HepG2 (cell line): ENCODE data around the gene RAPSN. TPM values are rescaled to one million over a fixed set of nuclear protein-coding genes. Genes with fewer than 3 reads are reported as not detected.

Source experiments
- EZH2 ChIP-seq: conservative IDR thresholded peaks from 2 replicates; pipeline ENCODE4 v1.6.1; 2012; ENCODE audit warnings: mild to moderate bottlenecking, low read depth, low read length, moderate library complexity
- FOXC1 ChIP-seq: sonication (generic); formaldehyde crosslinking; IDR thresholded peaks from 2 replicates; pipeline ENCODE4 v1.8.0; 2022; ENCODE audit warnings: mild to moderate bottlenecking, missing genetic modification reagents, borderline replicate concordance
- GABPB1 ChIP-seq: IDR thresholded peaks from 2 replicates; pipeline ENCODE4 v1.6.1; 2016; ENCODE audit warnings: mild to moderate bottlenecking, missing genetic modification reagents, moderate library complexity, missing compliant biosample characterization
- GTF3A ChIP-seq: sonication (generic); formaldehyde crosslinking; conservative IDR thresholded peaks from 2 replicates; pipeline ENCODE4 v1.4.0; 2020; ENCODE audit warnings: mild to moderate bottlenecking, missing genetic modification reagents
- JUND ChIP-seq: sonication (generic); formaldehyde crosslinking; IDR thresholded peaks from 2 replicates; pipeline ENCODE4 v1.8.0; 2022; ENCODE audit warnings: mild to moderate bottlenecking, missing genetic modification reagents
- KDM4B ChIP-seq: sonication (generic); formaldehyde crosslinking; IDR thresholded peaks from 2 replicates; pipeline ENCODE4 v1.4.0; 2020; ENCODE audit warnings: missing genetic modification reagents
- KMT2B ChIP-seq: IDR thresholded peaks from 2 replicates; pipeline ENCODE4 v1.6.1; 2016; ENCODE audit warnings: missing genetic modification reagents, missing compliant biosample characterization
- NFRKB ChIP-seq: fragments of 450-650 bp; IDR thresholded peaks from 2 replicates; pipeline ENCODE4 v1.6.1; 2017
- PPARG ChIP-seq: conservative IDR thresholded peaks from 2 replicates; pipeline ENCODE4 v1.6.1; 2016; ENCODE audit warnings: missing biosample characterization, missing genetic modification reagents
- RARA ChIP-seq: IDR thresholded peaks from 2 replicates; pipeline ENCODE4 v1.6.1; 2016; ENCODE audit warnings: missing genetic modification reagents, missing compliant biosample characterization
- SMAD9 ChIP-seq: sonication (generic); formaldehyde crosslinking; IDR thresholded peaks from 2 replicates; pipeline ENCODE4 v1.5.1; 2020; ENCODE audit warnings: mild to moderate bottlenecking, missing genetic modification reagents
- polyA plus RNA-seq, 8 experiments: library from polyadenylated mRNA; depleted of rRNA in 3 of 8; stranded (reverse) in 7 of 8; unstranded in 1 of 8; fragments of >200 nt; fragmentation: Illumina TruSeq in 4 of 8; extraction: Trizol in 4 of 8; gene quantifications; 2 replicates each; pipeline versions ENCODE4 v1.2.1 to v1.2.3, GENCODE V29; 2011 to 2016; ENCODE audit warnings: low read depth in 4 of 8, missing spikeins in 1 of 8, mixed read lengths in 1 of 8; ENCODE audit not compliant: insufficient read depth in 1 of 8
- total RNA-seq, 5 experiments: library from RNA; depleted of rRNA; stranded (reverse); fragments of >200 nt; fragmentation: Illumina TruSeq; extraction: Trizol; gene quantifications; 2 replicates each; pipeline ENCODE4 v1.2.3, GENCODE V29; 2016; ENCODE audit warnings: low read depth in 1 of 5
- TF ChIP-seq, protein P1 (sequence below): sonication (generic); formaldehyde crosslinking; IDR thresholded peaks from 2 replicates; pipeline ENCODE4 v1.4.0; 2020; ENCODE audit warnings: missing genetic modification reagents
- TF ChIP-seq, protein P2 (sequence below): sonication (generic); formaldehyde crosslinking; IDR thresholded peaks from 2 replicates; pipeline ENCODE4 v1.5.1; 2020; ENCODE audit warnings: missing genetic modification reagents, mild to moderate bottlenecking, borderline replicate concordance
- TF ChIP-seq, protein P3 (sequence below): sonication (generic); formaldehyde crosslinking; IDR thresholded peaks from 2 replicates; pipeline ENCODE4 v1.8.0; 2022; ENCODE audit warnings: mild to moderate bottlenecking, missing genetic modification reagents, borderline replicate concordance
- TF ChIP-seq, protein P4 (sequence below): sonication (generic); formaldehyde crosslinking; IDR thresholded peaks from 2 replicates; pipeline ENCODE4 v1.4.0; 2020; ENCODE audit warnings: mild to moderate bottlenecking, missing genetic modification reagents

Gene RAPSN
- total and polyA plus RNA-seq, 2 of the 13 experiments (the other 11 are each of a cell fraction or from before 2014, with no cell fraction given), result 0.15 to 1.2 TPM

DNA sequence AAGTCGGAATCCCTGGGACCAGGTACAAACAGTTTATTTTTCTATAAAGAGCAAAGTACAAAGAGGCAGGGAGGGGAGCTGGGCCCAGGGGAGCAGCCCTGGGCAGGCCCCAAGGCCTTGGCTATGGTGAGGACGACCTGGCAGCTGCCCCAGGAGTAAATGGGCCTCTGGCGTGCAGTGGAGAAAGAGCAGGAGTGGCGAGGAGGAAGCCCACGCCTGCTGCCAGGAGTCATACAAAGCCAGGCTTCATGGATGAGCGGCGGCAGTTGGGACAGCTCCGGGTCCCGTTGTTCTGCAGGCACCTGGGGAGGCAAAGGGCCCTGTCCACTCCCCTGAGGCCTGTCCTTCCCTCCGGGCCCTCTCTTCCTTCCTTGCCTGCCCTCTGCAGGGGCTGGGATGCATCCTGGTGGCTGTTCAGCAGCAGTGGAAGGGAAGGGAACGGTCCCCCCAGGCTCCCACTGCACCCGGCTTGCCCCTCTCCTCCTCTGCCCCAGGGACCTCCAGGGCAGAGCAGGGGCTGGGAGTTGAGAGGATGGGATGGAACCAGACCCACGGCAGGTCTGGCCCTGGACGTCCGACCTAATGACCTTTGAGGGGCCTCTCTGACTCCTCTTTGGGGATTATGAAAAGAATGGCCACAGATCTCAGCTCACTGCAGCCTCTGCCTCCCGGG, 11.1 kb downstream of the RAPSN start (continued):
- peak; percentile 39; the same call in 1 of the 2 replicates for TF ChIP-seq RARA (CRISPR knock-in tag)
- TF ChIP-seq, protein P1, sequence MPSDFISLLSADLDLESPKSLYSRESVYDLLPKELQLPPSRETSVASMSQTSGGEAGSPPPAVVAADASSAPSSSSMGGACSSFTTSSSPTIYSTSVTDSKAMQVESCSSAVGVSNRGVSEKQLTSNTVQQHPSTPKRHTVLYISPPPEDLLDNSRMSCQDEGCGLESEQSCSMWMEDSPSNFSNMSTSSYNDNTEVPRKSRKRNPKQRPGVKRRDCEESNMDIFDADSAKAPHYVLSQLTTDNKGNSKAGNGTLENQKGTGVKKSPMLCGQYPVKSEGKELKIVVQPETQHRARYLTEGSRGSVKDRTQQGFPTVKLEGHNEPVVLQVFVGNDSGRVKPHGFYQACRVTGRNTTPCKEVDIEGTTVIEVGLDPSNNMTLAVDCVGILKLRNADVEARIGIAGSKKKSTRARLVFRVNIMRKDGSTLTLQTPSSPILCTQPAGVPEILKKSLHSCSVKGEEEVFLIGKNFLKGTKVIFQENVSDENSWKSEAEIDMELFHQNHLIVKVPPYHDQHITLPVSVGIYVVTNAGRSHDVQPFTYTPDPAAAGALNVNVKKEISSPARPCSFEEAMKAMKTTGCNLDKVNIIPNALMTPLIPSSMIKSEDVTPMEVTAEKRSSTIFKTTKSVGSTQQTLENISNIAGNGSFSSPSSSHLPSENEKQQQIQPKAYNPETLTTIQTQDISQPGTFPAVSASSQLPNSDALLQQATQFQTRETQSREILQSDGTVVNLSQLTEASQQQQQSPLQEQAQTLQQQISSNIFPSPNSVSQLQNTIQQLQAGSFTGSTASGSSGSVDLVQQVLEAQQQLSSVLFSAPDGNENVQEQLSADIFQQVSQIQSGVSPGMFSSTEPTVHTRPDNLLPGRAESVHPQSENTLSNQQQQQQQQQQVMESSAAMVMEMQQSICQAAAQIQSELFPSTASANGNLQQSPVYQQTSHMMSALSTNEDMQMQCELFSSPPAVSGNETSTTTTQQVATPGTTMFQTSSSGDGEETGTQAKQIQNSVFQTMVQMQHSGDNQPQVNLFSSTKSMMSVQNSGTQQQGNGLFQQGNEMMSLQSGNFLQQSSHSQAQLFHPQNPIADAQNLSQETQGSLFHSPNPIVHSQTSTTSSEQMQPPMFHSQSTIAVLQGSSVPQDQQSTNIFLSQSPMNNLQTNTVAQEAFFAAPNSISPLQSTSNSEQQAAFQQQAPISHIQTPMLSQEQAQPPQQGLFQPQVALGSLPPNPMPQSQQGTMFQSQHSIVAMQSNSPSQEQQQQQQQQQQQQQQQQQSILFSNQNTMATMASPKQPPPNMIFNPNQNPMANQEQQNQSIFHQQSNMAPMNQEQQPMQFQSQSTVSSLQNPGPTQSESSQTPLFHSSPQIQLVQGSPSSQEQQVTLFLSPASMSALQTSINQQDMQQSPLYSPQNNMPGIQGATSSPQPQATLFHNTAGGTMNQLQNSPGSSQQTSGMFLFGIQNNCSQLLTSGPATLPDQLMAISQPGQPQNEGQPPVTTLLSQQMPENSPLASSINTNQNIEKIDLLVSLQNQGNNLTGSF (CRISPR knock-in tag), result no peak
- TF ChIP-seq FOXC1 (CRISPR knock-in tag), result peak; percentile 68; the same call in 1 of the 2 replicates
- TF ChIP-seq KMT2B (CRISPR knock-in tag), result 0 out of 2 replicates have a peak, but pooled peaks have one; percentile 43
- no peak for TF ChIP-seq NFRKB
- TF ChIP-seq, protein P2, sequence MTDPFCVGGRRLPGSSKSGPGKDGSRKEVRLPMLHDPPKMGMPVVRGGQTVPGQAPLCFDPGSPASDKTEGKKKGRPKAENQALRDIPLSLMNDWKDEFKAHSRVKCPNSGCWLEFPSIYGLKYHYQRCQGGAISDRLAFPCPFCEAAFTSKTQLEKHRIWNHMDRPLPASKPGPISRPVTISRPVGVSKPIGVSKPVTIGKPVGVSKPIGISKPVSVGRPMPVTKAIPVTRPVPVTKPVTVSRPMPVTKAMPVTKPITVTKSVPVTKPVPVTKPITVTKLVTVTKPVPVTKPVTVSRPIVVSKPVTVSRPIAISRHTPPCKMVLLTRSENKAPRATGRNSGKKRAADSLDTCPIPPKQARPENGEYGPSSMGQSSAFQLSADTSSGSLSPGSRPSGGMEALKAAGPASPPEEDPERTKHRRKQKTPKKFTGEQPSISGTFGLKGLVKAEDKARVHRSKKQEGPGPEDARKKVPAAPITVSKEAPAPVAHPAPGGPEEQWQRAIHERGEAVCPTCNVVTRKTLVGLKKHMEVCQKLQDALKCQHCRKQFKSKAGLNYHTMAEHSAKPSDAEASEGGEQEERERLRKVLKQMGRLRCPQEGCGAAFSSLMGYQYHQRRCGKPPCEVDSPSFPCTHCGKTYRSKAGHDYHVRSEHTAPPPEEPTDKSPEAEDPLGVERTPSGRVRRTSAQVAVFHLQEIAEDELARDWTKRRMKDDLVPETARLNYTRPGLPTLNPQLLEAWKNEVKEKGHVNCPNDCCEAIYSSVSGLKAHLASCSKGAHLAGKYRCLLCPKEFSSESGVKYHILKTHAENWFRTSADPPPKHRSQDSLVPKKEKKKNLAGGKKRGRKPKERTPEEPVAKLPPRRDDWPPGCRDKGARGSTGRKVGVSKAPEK, result no peak
- no peak for TF ChIP-seq KDM4B
- TF ChIP-seq SMAD9, result no peak; the same call in 1 of the 2 replicates
- TF ChIP-seq, protein P3, sequence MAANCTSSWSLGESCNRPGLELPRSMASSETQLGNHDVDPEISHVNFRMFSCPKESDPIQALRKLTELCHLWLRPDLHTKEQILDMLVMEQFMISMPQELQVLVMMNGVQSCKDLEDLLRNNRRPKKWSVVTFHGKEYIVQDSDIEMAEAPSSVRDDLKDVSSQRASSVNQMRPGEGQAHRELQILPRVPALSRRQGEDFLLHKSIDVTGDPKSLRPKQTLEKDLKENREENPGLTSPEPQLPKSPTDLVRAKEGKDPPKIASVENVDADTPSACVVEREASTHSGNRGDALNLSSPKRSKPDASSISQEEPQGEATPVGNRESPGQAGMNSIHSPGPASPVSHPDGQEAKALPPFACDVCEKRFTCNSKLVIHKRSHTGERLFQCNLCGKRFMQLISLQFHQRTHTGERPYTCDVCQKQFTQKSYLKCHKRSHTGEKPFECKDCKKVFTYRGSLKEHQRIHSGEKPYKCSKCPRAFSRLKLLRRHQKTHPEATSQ (CRISPR knock-in tag), result 0 out of 2 replicates have a peak, but pooled peaks have one; percentile 56
- TF ChIP-seq, protein P4, sequence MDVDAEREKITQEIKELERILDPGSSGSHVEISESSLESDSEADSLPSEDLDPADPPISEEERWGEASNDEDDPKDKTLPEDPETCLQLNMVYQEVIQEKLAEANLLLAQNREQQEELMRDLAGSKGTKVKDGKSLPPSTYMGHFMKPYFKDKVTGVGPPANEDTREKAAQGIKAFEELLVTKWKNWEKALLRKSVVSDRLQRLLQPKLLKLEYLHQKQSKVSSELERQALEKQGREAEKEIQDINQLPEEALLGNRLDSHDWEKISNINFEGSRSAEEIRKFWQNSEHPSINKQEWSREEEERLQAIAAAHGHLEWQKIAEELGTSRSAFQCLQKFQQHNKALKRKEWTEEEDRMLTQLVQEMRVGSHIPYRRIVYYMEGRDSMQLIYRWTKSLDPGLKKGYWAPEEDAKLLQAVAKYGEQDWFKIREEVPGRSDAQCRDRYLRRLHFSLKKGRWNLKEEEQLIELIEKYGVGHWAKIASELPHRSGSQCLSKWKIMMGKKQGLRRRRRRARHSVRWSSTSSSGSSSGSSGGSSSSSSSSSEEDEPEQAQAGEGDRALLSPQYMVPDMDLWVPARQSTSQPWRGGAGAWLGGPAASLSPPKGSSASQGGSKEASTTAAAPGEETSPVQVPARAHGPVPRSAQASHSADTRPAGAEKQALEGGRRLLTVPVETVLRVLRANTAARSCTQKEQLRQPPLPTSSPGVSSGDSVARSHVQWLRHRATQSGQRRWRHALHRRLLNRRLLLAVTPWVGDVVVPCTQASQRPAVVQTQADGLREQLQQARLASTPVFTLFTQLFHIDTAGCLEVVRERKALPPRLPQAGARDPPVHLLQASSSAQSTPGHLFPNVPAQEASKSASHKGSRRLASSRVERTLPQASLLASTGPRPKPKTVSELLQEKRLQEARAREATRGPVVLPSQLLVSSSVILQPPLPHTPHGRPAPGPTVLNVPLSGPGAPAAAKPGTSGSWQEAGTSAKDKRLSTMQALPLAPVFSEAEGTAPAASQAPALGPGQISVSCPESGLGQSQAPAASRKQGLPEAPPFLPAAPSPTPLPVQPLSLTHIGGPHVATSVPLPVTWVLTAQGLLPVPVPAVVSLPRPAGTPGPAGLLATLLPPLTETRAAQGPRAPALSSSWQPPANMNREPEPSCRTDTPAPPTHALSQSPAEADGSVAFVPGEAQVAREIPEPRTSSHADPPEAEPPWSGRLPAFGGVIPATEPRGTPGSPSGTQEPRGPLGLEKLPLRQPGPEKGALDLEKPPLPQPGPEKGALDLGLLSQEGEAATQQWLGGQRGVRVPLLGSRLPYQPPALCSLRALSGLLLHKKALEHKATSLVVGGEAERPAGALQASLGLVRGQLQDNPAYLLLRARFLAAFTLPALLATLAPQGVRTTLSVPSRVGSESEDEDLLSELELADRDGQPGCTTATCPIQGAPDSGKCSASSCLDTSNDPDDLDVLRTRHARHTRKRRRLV (CRISPR knock-in tag), result no peak
- TF ChIP-seq JUND (CRISPR knock-in tag), result 0 out of 2 replicates have a peak, but pooled peaks have one; percentile 6
- no peak for TF ChIP-seq PPARG (CRISPR knock-in tag)
- peak; percentile 52 for TF ChIP-seq GABPB1 (CRISPR knock-in tag)
- no peak for TF ChIP-seq EZH2
- no peak for TF ChIP-seq GTF3A (CRISPR knock-in tag)
